Progenitor cell of endocrine pancreas (in vitro differentiated cells): ENCODE results near the gene CKS1B. TPM values are rescaled to one million over a fixed set of nuclear protein-coding genes. Genes with fewer than 3 reads are reported as not detected.
"Not testable (repeated sequence)": the region's sequence is repeated elsewhere in the genome, so short reads cannot be mapped to it uniquely, and the experiment has no call there.

ENCODE experiments used
- DNase-seq: peaks from one replicate; pipeline ENCODE4 v3.0.0; 2021; ENCODE audit warnings: low spot score; ENCODE audit not compliant: unreplicated experiment
- H3K27ac Mint-ChIP-seq: 2 replicates; pipeline ENCODE4 v1.8.0; 2021; ENCODE audit warnings: mild to moderate bottlenecking, moderate library complexity, mixed read lengths
- H3K27me3 Mint-ChIP-seq: 2 replicates; pipeline ENCODE4 v1.8.0; 2021; ENCODE audit warnings: mixed read lengths
- H3K36me3 Mint-ChIP-seq: 2 replicates; pipeline ENCODE4 v1.8.0; 2022; ENCODE audit warnings: mixed read lengths; ENCODE audit not compliant: insufficient read depth
- H3K4me1 Mint-ChIP-seq: 2 replicates; pipeline ENCODE4 v1.8.0; 2021; ENCODE audit warnings: low read depth, mixed read lengths
- H3K4me3 Mint-ChIP-seq: 2 replicates; pipeline ENCODE4 v1.8.0; 2021; ENCODE audit warnings: low read depth, mild to moderate bottlenecking, moderate library complexity, mixed read lengths
- H3K9me3 Mint-ChIP-seq: 2 replicates; pipeline ENCODE4 v1.8.0; 2021; ENCODE audit warnings: low read depth, mixed read lengths
- total RNA-seq: library from RNA; stranded (reverse); gene quantifications from 2 replicates; pipeline ENCODE4 v1.2.1, GENCODE V29; 2021
- TF ChIP-seq, protein P1 (sequence below): fragments of 200-600 bp; sonication (generic); IDR thresholded peaks from one replicate; pipeline ENCODE4 v1.5.0; 2021; ENCODE audit warnings: antibody characterized with exemption, mild to moderate bottlenecking; ENCODE audit not compliant: unreplicated experiment

The CKS1B gene
- total RNA-seq, 1 donor from 2014 or later, result 78.7 TPM

DNA sequence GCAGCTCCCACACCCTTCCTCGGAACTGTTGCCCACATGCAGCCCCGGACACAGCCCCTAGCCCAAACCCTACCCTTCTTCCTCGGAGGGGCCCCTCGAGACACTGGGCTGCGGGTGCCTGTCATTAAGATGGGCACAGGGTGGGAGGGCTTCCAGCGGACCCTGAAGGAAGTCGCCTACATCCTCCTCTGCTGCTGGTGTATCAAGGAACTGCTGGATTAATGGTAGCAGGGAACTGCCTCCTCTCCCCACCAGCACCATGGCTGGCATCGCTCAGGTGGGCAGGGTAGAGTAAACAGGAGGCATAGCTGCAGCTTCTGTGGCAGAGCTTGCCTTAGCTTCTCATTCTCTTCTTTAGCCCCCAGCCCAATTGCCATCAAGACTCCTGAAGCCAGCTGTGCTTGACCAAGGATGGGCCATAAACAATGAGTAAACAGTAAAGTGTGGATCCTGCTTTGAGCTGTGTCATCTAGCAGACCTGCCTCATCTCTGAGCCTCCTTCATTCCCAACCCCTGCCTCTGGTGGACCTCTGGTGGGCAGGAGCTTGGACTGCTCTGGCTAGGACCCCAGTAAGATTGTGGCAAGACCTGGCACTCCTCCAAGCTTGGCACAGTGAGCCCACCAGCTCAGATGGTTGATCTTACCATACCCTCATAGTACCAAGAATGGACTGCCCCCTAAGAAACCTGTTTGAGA lies 19.2 kb downstream of the CKS1B start, which contains the start of gene LENEP:
Gene LENEP (plus strand): TSS at position 15 of the 697 bp plus-strand sequence. CDS start 22 bp downstream, at position 37.
- Mint-ChIP-seq H3K27ac (peak within 1 kb of the TSS; percentile 29), H3K27me3 (no peaks in the 10 kb centered on the region), H3K4me3 (no peak within 1 kb of the TSS), H3K36me3 (peaks cover 6% of the 10 kb centered on the region), H3K9me3 (no peaks in the 10 kb centered on the region), H3K4me1 (no peaks in the 10 kb centered on the region)
- TF ChIP-seq, protein P1, sequence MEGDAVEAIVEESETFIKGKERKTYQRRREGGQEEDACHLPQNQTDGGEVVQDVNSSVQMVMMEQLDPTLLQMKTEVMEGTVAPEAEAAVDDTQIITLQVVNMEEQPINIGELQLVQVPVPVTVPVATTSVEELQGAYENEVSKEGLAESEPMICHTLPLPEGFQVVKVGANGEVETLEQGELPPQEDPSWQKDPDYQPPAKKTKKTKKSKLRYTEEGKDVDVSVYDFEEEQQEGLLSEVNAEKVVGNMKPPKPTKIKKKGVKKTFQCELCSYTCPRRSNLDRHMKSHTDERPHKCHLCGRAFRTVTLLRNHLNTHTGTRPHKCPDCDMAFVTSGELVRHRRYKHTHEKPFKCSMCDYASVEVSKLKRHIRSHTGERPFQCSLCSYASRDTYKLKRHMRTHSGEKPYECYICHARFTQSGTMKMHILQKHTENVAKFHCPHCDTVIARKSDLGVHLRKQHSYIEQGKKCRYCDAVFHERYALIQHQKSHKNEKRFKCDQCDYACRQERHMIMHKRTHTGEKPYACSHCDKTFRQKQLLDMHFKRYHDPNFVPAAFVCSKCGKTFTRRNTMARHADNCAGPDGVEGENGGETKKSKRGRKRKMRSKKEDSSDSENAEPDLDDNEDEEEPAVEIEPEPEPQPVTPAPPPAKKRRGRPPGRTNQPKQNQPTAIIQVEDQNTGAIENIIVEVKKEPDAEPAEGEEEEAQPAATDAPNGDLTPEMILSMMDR, result no peak
- no peak for DNase-seq

DNA sequence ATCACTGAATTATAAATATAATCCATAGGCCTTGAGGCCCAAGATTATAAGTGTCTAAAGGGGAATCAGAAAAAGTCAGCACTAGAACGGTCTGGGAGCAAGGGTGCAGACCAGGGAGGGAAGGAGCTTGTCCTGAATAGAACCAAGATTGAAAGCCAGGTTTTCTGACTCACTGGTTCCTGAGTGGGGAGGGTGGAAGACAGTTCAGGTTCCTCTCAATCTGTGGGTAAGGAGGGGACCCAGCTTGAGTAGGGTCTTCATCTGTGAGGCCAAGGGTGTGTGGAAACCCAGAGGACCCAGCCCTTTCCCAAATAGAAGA lies 19.7 kb downstream of the CKS1B start:
- no peaks in the 10 kb centered on the region for H3K27me3 Mint-ChIP-seq
- H3K36me3 Mint-ChIP-seq, result peaks cover 2% of the 10 kb centered on the region
- no peak overlapping the region for H3K4me3 Mint-ChIP-seq
- TF ChIP-seq, protein P1, result no peak
- no peaks in the 10 kb centered on the region for H3K9me3 Mint-ChIP-seq
- peaks cover 1% of the 10 kb centered on the region for H3K4me1 Mint-ChIP-seq
- H3K27ac Mint-ChIP-seq, result no peak overlapping the region
- no peak for DNase-seq

DNA sequence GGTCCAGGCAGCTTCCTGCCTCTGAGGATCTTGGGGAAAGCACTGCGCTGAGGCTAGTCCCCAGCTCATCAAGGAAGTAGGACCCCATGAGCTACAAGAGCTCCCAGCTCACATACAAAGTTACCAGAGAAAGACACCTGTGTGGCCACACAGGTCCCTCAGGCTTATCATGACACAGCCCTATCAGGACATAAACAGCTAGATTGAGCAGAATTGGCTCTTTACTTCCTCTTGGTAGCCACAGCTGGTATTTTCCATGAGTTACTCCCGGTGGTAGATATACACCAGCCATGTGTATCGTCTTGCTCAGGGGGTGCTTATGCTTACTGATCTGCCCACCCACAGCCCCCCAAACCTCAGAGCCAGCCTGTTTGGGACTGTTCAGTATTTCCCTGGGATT lies 20.1 kb downstream of the CKS1B start:
- TF ChIP-seq, protein P1, result no peak
- Mint-ChIP-seq H3K9me3 (no peaks in the 10 kb centered on the region), H3K36me3 (peaks cover 2% of the 10 kb centered on the region), H3K27ac (no peak overlapping the region), H3K4me3 (no peak overlapping the region), H3K27me3 (no peaks in the 10 kb centered on the region), H3K4me1 (peaks cover 1% of the 10 kb centered on the region)
- DNase-seq, result no peak

DNA sequence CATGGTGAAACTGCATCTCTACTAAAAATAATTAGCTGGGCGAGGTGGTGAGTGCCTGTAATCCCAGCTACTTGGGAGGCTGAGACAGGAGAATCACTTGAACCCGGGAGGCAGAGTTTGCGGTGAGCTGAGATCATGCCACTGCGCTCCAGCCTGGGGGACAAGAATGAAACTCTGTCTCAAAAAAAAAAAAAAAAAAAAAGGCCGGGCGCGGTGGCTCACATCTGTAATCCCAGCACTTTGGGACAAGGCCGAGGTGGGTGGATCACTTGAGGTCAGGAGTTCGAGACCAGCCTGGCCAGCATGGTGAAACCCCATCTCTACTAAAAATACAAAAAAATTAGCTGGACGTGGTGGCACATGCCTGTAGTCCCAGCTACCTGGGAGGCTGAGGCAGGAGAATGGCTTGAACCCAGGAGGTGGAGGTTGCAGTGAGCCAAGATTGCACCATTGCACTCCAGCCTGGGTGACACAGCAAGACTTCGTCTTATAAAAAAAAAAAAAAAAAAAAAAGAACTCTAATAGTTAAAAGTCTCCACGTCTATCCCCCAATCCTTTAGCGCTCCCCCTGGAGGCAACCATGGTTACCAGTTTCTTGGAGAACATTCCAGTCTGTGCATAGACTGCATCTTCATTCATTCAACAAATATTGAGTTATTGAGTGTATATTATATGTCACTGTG lies 21.0 kb downstream of the CKS1B start:
- TF ChIP-seq, protein P1, result peak; percentile 44
- DNase-seq, H3K4me3 Mint-ChIP-seq, H3K36me3 Mint-ChIP-seq, H3K4me1 Mint-ChIP-seq, H3K9me3 Mint-ChIP-seq, H3K27me3 Mint-ChIP-seq: not testable (repeated sequence)
- H3K27ac Mint-ChIP-seq, result peak overlapping the region; percentile 33

DNA sequence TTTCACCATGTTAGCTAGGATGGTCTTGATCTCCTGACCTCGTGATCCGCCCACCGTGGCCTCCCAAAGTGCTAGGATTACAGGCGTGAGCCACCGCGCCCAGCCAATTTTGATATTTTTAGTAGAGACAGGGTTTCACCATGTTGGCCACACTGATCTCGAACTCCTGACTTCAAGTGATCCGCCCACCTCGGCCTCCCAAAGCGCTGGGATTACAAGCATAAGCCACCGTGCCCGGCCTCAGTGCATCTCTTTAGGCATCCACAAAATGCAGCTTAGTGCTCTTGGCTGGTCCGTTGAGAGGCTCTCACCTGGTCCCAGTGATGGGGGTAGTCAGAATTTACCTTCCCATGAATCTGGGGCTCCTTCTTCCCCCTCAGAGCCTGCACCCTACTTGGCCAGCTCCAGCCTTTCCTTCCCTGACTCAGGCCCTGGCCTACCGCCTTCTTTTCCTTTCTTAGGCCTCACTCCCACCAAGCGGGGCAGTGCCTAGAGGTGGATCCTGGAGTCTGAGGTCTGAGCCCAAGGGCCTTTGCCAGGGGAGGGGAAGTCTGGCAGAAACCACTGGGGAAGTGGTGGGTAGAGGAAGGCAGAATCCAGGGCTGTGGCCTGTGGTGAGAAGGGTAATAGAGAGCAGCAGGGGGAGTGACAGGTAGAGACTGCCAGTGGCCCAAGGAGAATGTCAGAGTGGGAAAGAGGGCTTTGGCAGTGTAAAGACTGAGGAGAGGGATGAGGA lies 22.7 kb downstream of the CKS1B start:
- no peak overlapping the region for H3K4me3 Mint-ChIP-seq
- no peaks in the 10 kb centered on the region for H3K36me3 Mint-ChIP-seq
- TF ChIP-seq, protein P1, result no peak
- H3K4me1 Mint-ChIP-seq, result peaks cover 7% of the 10 kb centered on the region
- H3K27me3 Mint-ChIP-seq, result no peaks in the 10 kb centered on the region
- DNase-seq, result no peak
- H3K9me3 Mint-ChIP-seq, result no peaks in the 10 kb centered on the region
- H3K27ac Mint-ChIP-seq, result no peak overlapping the region
